ENCODE results near the gene TRIM16. TPM values are rescaled to one million over a fixed set of nuclear protein-coding genes. Genes with fewer than 3 reads are reported as not detected.
"Not testable (repeated sequence)": the region's sequence is repeated elsewhere in the genome, so short reads cannot be mapped to it uniquely, and the experiment has no call there.

The TRIM16 gene
- total and polyA plus RNA-seq, 2 of the 8 experiments (the other 6 are each of a cell fraction or from before 2014, with no cell fraction given): 15.2 to 29.1 TPM

DNA sequence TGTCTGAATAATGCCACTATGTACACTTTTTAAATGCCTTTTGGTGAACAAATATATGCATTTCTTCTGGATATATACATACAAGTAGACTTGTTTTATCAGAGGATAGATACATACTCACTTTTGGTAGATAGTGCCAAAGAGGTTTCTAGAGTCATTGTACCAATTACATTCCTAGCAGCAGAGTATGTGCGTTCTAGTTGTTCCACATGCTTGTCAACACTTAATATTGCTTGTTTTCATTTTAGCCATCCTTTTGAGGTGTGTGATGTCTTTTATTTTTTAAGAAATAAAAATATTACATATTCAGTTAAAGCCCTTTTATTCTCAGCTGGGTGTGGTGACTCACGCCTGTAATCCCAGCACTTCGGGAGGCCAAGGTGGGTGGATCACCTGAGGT, 24.8 kb upstream of the TRIM16 start:
- WGBS, 2 experiments (ENCODE audit: extremely low coverage in 1 of 2, insufficient coverage in 1 of 2, insufficient read length in 1 of 2, insufficient replicate concordance in 2 of 2, low coverage in 1 of 2, low lambda C conversion rate in 2 of 2, missing lambda C conversion rate in 1 of 2): 80% methylated on average over 3 of the region's 3 CpGs; no CpG with 5 or more reads in 1 of the 2 experiments
- H3K27me3 ChIP-seq (replicated peaks in 1 of 4; ENCODE audit: control insufficient read depth in 3 of 4, extremely low read depth in 1 of 4, insufficient read depth in 3 of 4, low read length in 3 of 4); H3K79me1 ChIP-seq (ENCODE audit: low read depth, low read length); H3K4me2 ChIP-seq (ENCODE audit: insufficient read depth in 1 of 2, low read depth in 2 of 2, low read length in 2 of 2); H4K5ac ChIP-seq (ENCODE audit: insufficient read length, low read depth, low read length); H3K4me1 ChIP-seq (replicated peaks in 1 of 4; ENCODE audit: control insufficient read depth in 3 of 4, insufficient read depth in 4 of 4, low read length in 3 of 4); H2AFZ ChIP-seq (ENCODE audit: low read length); FAIRE-seq; H3K9ac ChIP-seq (replicated peaks in 1 of 4; ENCODE audit: extremely low read depth in 1 of 4, low read depth in 3 of 4, low read length in 3 of 4); H3K23ac ChIP-seq (ENCODE audit: insufficient read length); H2BK120ac ChIP-seq (replicated peaks; ENCODE audit: low read depth, low read length); H4K8ac ChIP-seq (ENCODE audit: extremely low read depth, insufficient read depth, low read length); H3K18ac ChIP-seq (ENCODE audit: extremely low read depth, low read length); H4K91ac ChIP-seq (replicated peaks; ENCODE audit: insufficient read length, low read length); H2AK5ac ChIP-seq (ENCODE audit: low read depth, low read length); H4K20me1 ChIP-seq (replicated peaks in 1 of 2; ENCODE audit: control insufficient read depth in 1 of 2, insufficient read depth in 2 of 2, low read length in 2 of 2); H2BK20ac ChIP-seq (ENCODE audit: low read length); CTCF ChIA-PET (ENCODE audit: partially characterized antibody); H3K79me2 ChIP-seq (ENCODE audit: control insufficient read depth in 1 of 2, insufficient read depth in 2 of 2, low read length in 2 of 2); H3K27ac ChIP-seq (ENCODE audit: low read depth, low read length); DNase-seq (ENCODE audit: low read depth in 1 of 2, low spot score in 2 of 2); H3K4me3 ChIP-seq (ENCODE audit: extremely low read depth in 1 of 4, insufficient read depth in 2 of 4, low read depth in 3 of 4, low read length in 4 of 4); H2BK15ac ChIP-seq (ENCODE audit: low read length); H3K4ac ChIP-seq (replicated peaks; ENCODE audit: insufficient read length, low read depth, low read length); H2BK12ac ChIP-seq (ENCODE audit: low read depth, low read length); H3K23me2 ChIP-seq (ENCODE audit: low read depth, low read length); H3K56ac ChIP-seq (replicated peaks; ENCODE audit: insufficient read length, low read depth, low read length); H2BK5ac ChIP-seq (ENCODE audit: low read depth, low read length); H3K14ac ChIP-seq (ENCODE audit: insufficient read length); POLR2A ChIA-PET (ENCODE audit: partially characterized antibody): not testable (repeated sequence)
- peaks cover 25 to 51% of the 10 kb centered on the region in 2 experiments for H3K9me3 ChIP-seq (ENCODE audit: insufficient read depth in 2 of 2, low read depth in 1 of 2, low read length in 1 of 2)
- peaks cover 19 to 83% (median 46%) of the 10 kb centered on the region in 4 experiments for H3K36me3 ChIP-seq (ENCODE audit: control insufficient read depth in 2 of 4, insufficient read depth in 4 of 4, low read length in 3 of 4)

DNA sequence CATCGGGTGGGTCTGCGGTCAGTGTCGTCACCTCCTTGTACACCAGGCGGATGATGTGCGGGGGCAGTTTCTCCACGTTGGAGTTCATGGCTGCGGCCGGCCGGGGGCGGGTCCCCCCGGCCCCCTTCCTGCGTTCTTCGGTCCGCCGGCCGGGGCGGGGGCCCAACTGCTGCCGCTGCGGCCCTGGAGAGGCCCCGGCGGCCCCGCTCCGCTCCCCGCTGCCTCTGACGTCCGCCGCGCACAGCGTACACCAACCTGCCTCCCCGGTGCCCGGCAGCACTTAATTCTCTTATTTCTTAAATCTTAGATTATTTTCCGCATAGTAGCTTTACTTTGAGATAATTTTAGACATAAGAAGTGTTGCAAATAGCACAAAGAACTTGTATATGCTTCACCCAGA, 20.7 kb upstream of the TRIM16 start:
- H3K56ac ChIP-seq (replicated peaks; ENCODE audit: insufficient read length, low read depth, low read length); H3K79me2 ChIP-seq (ENCODE audit: control insufficient read depth in 1 of 2, insufficient read depth in 2 of 2, low read length in 2 of 2); H3K18ac ChIP-seq (ENCODE audit: extremely low read depth, low read length); H2AFZ ChIP-seq (ENCODE audit: low read length); H2BK5ac ChIP-seq (ENCODE audit: low read depth, low read length); POLR2A ChIA-PET (ENCODE audit: partially characterized antibody); H2BK15ac ChIP-seq (ENCODE audit: low read length); H3K14ac ChIP-seq (ENCODE audit: insufficient read length); H3K4me3 ChIP-seq (ENCODE audit: extremely low read depth in 1 of 4, insufficient read depth in 2 of 4, low read depth in 3 of 4, low read length in 4 of 4); H3K4ac ChIP-seq (replicated peaks; ENCODE audit: insufficient read length, low read depth, low read length); H3K4me1 ChIP-seq (replicated peaks in 1 of 4; ENCODE audit: control insufficient read depth in 3 of 4, insufficient read depth in 4 of 4, low read length in 3 of 4); H3K27me3 ChIP-seq (replicated peaks in 1 of 4; ENCODE audit: control insufficient read depth in 3 of 4, extremely low read depth in 1 of 4, insufficient read depth in 3 of 4, low read length in 3 of 4); H3K9ac ChIP-seq (replicated peaks in 1 of 4; ENCODE audit: extremely low read depth in 1 of 4, low read depth in 3 of 4, low read length in 3 of 4); H3K23ac ChIP-seq (ENCODE audit: insufficient read length); H3K79me1 ChIP-seq (ENCODE audit: low read depth, low read length); H4K8ac ChIP-seq (ENCODE audit: extremely low read depth, insufficient read depth, low read length); H4K91ac ChIP-seq (replicated peaks; ENCODE audit: insufficient read length, low read length); H3K27ac ChIP-seq (ENCODE audit: low read depth, low read length); H2BK12ac ChIP-seq (ENCODE audit: low read depth, low read length); H4K5ac ChIP-seq (ENCODE audit: insufficient read length, low read depth, low read length); DNase-seq (ENCODE audit: low read depth in 1 of 2, low spot score in 2 of 2); H3K23me2 ChIP-seq (ENCODE audit: low read depth, low read length); H2BK120ac ChIP-seq (replicated peaks; ENCODE audit: low read depth, low read length); H2AK5ac ChIP-seq (ENCODE audit: low read depth, low read length); H2BK20ac ChIP-seq (ENCODE audit: low read length); FAIRE-seq; H4K20me1 ChIP-seq (replicated peaks in 1 of 2; ENCODE audit: control insufficient read depth in 1 of 2, insufficient read depth in 2 of 2, low read length in 2 of 2); H3K4me2 ChIP-seq (ENCODE audit: insufficient read depth in 1 of 2, low read depth in 2 of 2, low read length in 2 of 2): not testable (repeated sequence)
- H3K36me3 ChIP-seq (ENCODE audit: control insufficient read depth in 2 of 4, insufficient read depth in 4 of 4, low read length in 3 of 4): peaks cover 19 to 56% (median 38%) of the 10 kb centered on the region in 4 experiments
- 98% methylated on average over 28 of the region's 32 CpGs; no CpG with 5 or more reads in 1 of the 2 experiments for WGBS, 2 experiments (ENCODE audit: extremely low coverage in 1 of 2, insufficient coverage in 1 of 2, insufficient read length in 1 of 2, insufficient replicate concordance in 2 of 2, low coverage in 1 of 2, low lambda C conversion rate in 2 of 2, missing lambda C conversion rate in 1 of 2)
- CTCF ChIA-PET (ENCODE audit: partially characterized antibody): interaction anchor here (0.6 kb wide), 1 partner anchor 170 kb away, joined by 3 read pairs; no protein-coding TSS in a partner anchor
- peaks cover 23 to 40% of the 10 kb centered on the region in 2 experiments for H3K9me3 ChIP-seq (ENCODE audit: insufficient read depth in 2 of 2, low read depth in 1 of 2, low read length in 1 of 2)

Data from H1 (cell line).